Fibroblast of lung (primary cell): Measurements from ENCODE around the gene MTA1.

Source experiments
- EZH2 ChIP-seq: IDR thresholded peaks from 2 replicates; pipeline ENCODE4 v1.5.1; 2012; ENCODE audit warnings: low read length, control low read depth, mild to moderate bottlenecking; ENCODE audit errors: missing control alignments
- TF ChIP-seq, protein P1 (sequence below), 2 donors: IDR thresholded peaks in 1 of 2; conservative IDR thresholded peaks in 1 of 2; 1 replicate in 1 of 2; 2 replicates in 1 of 2; pipeline ENCODE4 v1.5.1; 2011 to 2012; ENCODE audit warnings: low read length in 2 of 2, control low read depth in 1 of 2, inconsistent platforms in 1 of 2, low read depth in 1 of 2, mild to moderate bottlenecking in 1 of 2

DNA sequence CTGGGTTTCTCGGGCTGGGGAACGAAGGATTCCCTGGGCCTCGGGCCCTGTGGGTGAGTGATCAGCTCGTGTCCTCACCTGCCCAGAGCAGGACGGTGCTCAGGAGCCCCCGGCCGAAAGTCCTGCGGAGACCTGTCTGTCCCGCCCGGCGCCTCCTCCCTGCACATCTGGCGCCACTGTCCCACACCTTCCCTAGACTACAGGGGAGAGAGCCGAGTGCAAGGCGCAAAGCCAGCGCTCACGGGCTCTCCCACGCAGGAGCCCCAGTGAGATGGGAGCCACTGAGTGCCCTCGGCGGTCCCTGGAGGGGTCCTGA lies 34.3 kb upstream of the MTA1 start:
- TF ChIP-seq, protein P1, sequence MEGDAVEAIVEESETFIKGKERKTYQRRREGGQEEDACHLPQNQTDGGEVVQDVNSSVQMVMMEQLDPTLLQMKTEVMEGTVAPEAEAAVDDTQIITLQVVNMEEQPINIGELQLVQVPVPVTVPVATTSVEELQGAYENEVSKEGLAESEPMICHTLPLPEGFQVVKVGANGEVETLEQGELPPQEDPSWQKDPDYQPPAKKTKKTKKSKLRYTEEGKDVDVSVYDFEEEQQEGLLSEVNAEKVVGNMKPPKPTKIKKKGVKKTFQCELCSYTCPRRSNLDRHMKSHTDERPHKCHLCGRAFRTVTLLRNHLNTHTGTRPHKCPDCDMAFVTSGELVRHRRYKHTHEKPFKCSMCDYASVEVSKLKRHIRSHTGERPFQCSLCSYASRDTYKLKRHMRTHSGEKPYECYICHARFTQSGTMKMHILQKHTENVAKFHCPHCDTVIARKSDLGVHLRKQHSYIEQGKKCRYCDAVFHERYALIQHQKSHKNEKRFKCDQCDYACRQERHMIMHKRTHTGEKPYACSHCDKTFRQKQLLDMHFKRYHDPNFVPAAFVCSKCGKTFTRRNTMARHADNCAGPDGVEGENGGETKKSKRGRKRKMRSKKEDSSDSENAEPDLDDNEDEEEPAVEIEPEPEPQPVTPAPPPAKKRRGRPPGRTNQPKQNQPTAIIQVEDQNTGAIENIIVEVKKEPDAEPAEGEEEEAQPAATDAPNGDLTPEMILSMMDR (conservative IDR thresholded peaks at IDR 0.05 in 1 of 2, IDR thresholded peaks at IDR 0.05 in 1 of 2; ENCODE audit: low read depth in 1 of 2, low read length in 2 of 2), result no peak
- TF ChIP-seq EZH2, result no peak
